ENCODE data around the gene PTRHD1.
A peak's percentile ranks its signal among the peaks of the same experiment; 100 is the strongest.
"Not testable (repeated sequence)": the region's sequence is repeated elsewhere in the genome, so short reads cannot be mapped to it uniquely, and the experiment has no call there.

PTRHD1 gene

GRCh38 chr2:24809316-24810007 is 16.3 kb upstream of the PTRHD1 start:
- no peak for DNase-seq (ENCODE audit: low spot score)

- DNase-seq (ENCODE audit: low spot score) = no peak
Measured at GRCh38 chr2:24806661-24807036, 13.5 kb upstream of the PTRHD1 start.

GRCh38 chr2:24805811-24806660 is 12.8 kb upstream of the PTRHD1 start:
- DNase-seq (ENCODE audit: low spot score) = not testable (repeated sequence)

GRCh38 chr2:24800487-24800886 is 7.3 kb upstream of the PTRHD1 start:
- not testable (repeated sequence) for DNase-seq (ENCODE audit: low spot score)

- DNase-seq (ENCODE audit: low spot score) = no peak
Measured at GRCh38 chr2:24797644-24798043, 4.5 kb upstream of the PTRHD1 start.

DNA sequence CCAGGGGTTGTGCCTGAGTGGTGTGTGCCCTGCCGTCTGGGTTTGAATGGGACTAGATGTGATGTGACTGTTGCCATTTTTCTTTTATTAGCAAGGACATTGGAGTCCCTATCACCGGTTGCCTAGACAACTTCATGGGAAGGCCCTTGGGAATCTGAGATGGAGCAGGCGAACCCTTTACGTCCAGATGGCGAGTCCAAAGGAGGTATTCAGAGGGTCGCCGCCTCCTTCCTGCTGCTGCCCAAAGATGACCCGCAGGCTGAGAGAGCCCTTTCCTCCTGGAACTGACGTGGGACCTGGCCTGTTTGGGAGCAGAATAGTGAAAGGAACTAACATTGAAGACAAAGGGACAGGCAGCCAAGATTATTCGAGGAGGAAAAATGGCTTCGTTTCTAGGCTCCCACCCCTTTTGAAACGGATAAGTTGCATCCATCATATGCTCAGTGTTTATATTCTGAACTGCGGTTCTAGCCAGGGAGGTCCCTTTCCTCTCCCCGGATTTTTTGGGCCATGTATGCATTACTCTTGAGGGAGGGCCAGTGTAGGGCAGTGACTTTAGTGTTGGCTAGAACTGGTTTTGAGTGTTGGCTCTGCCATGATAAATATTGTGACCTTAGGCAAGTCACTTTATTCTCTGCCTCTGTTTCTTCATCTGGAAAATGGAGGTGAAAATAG is 707 bp upstream of the PTRHD1 start:
- peak; percentile 18 for DNase-seq (ENCODE audit: low spot score)

- DNase-seq (ENCODE audit: low spot score) = no peak
Measured at GRCh38 chr2:24792542-24792873, 683 bp downstream of the PTRHD1 start.

GRCh38 chr2:24791452-24791851 is 1.7 kb downstream of the PTRHD1 start:
- DNase-seq (ENCODE audit: low spot score) = no peak

- no peak for DNase-seq (ENCODE audit: low spot score)
Measured at GRCh38 chr2:24788816-24789215, 4.4 kb downstream of the PTRHD1 start.

- no peak for DNase-seq (ENCODE audit: low spot score)
Measured at GRCh38 chr2:24787532-24787931, 5.7 kb downstream of the PTRHD1 start.

- no peak for DNase-seq (ENCODE audit: low spot score)
Measured at GRCh38 chr2:24785671-24786321, 7.4 kb downstream of the PTRHD1 start.

DNA sequence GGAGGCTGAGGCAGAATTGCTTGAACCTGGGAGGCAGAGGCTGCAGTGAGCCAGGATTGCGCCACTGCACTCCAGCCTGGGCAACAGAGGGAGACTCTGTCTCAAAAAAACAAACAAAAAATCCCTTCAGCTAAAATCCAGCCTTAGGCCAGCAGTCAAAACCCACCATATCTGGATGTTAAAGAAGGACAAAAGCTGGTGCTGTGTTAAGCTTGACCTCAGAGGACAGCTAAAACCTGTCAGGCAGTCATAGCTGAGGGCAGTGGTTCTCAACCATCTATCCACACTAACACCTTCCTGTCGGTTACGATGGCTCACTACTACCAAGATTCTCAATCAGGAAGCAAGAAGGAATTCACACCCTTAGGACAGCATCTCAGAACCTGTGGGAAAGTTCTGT is 9.6 kb downstream of the PTRHD1 start:
- no peak for DNase-seq (ENCODE audit: low spot score)

DNA sequence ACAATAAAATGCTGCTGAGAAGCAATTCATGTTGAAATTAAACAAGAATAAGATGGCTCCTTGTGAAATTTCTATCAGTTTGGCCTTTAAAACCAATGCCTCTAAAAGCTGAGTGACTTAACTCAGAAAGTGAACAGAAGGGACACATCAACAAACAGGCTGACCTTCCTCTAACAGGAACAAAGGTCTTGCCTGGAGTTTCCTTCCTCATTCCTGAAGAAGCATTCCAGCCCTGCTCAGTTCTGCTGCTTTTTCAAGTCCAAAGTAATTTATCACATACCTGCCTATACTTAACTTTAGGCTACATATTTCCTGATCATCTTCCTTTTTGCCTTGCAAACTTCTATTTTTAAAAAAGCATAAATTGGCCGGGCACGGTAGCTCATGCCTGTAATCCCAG is 14.1 kb downstream of the PTRHD1 start:
- no peak for DNase-seq (ENCODE audit: low spot score)

DNA sequence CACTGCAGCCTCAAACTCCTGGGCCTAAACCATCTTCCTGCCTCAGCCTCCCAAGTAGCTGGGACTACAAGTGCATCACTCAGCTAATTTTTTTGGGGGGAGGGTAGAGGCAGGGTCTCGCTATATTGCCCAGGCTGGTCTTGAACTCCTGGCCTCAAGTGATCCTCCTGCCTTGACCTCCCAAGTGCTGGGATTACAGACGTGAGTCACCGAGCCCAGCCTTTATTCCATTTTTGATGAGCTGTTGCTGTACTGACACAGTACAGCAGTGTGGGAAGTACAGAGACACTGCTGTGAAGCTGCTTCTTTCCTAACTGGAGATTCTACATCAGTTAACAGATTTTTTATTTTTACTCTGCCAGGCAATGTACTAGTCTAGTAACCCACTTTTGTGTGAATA is 18.8 kb downstream of the PTRHD1 start:
- no peak for DNase-seq (ENCODE audit: low spot score)

DNA sequence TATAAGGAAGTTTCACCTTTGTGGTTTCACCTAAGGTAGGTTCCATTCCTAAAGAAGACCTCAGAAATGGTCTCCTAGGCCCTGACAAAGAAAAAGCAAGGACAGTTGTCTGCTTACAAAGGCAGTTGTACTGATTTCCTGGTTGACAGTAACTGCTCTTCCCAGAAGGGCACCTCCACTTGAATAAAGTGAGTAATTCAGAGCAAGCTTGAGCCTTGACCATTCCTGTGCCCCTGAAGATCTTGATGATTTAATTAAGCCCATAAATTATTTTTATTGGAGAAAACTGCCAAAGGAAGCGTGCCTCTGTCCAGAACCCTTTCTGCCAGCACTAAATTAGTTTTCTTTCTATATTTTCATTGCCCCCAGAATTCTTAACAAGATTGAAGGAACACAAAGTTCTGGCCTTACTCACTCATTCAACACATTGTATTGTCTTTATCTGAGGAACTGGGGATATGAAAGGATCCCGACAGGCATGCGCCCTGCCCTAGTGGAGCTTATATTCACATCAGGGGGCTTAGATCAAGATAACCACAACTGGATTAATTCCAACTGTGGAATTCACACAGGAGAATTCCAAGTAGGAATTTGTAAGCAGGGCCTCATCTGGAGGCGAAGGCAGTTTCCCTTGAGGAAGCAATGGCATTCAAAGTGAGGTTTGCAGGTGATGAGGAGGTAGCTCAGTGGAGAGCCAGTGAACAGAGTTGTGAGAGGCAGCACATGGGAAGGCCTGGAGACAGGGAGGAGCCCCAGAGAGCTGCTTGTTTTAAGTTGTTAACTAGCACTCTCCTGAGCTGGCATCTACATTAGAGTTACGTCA is 21.2 kb downstream of the PTRHD1 start:
- DNase-seq (ENCODE audit: low spot score) = no peak

DNA sequence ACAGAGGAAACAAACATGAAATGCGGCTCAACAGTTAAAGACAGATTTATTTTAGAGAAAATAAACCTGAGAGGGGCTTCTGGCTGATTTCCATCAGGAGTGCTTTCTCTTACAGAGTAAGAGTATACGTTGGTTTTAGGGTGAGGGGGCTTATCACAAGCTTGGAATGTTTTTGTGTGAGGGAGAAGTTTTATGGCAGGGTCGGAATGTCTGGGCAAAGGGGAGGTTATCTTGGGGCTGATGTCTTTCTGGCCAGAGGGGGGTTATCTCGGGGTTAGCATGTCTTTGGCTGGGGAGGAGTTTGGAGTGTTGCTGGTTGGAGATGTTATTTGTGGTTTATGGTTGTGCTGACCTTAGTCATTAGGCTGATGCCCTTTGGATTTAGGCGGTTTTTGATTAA is 22.1 kb downstream of the PTRHD1 start:
- DNase-seq (ENCODE audit: low spot score) = no peak

- DNase-seq (ENCODE audit: low spot score) = no peak
Measured at GRCh38 chr2:24768601-24769000, 24.6 kb downstream of the PTRHD1 start.

DNA sequence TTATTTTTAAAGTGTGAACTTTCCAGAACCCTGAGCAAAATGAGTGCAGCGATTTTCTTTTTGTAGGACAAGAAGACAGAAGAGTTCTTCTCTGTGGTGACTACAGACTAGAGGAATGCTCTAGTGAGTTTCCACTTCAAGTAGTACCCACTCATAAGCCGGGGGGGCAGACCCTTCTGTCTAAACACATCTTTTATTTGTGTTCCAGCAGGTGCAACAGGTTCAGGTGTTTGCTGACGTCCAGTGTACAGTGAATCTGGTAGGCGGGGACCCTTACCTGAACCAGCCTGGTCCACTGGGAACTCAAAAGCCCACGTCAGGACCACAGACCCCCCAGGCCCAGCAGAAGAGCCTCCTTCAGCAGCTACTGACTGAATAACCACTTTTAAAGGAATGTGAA is 25.2 kb downstream of the PTRHD1 start:
- DNase-seq (ENCODE audit: low spot score) = no peak

DNA sequence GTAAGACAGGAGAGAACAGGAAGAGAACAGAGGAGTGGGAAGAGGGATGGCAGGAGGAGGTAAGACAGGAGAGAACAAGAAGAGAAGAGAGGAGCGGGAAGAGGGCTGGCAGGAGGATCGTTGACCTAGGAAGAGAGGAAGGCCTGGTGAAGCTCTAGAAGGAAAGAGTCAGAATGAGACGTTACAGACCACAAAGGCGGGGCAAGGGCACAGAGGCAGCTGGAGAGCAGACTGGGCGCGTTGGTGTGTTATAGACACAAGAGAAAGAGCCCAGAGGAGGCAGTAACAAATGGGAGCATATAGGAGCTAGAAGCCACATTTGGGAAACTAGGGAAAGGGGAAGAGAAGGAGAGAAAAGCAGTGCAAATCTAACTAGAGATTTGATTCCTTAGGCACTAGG is 26.6 kb downstream of the PTRHD1 start:
- DNase-seq (ENCODE audit: low spot score) = no peak

- DNase-seq (ENCODE audit: low spot score) = no peak
Measured at GRCh38 chr2:24763843-24764242, 29.3 kb downstream of the PTRHD1 start.

GRCh38 chr2:24762518-24762917 is 30.7 kb downstream of the PTRHD1 start:
- DNase-seq (ENCODE audit: low spot score) = no peak

- no peak for DNase-seq (ENCODE audit: low spot score)
Measured at GRCh38 chr2:24761866-24762265, 31.3 kb downstream of the PTRHD1 start.

Measured in AG08395 (cell line).